Measurements from ENCODE around the gene ZFYVE19.

DNA sequence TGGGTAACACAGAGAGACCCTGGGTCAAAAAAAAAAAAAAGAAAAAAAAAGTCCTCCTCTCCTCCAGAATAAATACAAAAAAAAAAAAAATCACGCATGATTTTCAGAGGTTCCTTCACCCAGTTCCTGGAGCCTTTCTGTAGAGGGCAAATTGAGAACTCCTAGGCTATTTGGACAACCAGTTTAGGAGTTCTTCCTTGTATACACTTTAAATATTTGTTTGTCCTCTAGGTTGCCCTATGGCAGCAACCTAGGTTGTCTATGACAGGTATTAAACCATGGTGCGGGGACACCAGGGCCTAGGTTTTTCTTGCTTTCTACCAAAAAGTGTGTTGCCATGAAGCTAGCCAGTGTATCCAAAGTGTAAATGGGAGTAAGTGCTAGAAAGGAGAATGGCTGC, 3.8 kb upstream of the ZFYVE19 start:
- TF ChIP-seq, protein P1, sequence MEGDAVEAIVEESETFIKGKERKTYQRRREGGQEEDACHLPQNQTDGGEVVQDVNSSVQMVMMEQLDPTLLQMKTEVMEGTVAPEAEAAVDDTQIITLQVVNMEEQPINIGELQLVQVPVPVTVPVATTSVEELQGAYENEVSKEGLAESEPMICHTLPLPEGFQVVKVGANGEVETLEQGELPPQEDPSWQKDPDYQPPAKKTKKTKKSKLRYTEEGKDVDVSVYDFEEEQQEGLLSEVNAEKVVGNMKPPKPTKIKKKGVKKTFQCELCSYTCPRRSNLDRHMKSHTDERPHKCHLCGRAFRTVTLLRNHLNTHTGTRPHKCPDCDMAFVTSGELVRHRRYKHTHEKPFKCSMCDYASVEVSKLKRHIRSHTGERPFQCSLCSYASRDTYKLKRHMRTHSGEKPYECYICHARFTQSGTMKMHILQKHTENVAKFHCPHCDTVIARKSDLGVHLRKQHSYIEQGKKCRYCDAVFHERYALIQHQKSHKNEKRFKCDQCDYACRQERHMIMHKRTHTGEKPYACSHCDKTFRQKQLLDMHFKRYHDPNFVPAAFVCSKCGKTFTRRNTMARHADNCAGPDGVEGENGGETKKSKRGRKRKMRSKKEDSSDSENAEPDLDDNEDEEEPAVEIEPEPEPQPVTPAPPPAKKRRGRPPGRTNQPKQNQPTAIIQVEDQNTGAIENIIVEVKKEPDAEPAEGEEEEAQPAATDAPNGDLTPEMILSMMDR (conservative IDR thresholded peaks at IDR 0.05; ENCODE audit: low read length): no peak
- TF ChIP-seq EZH2phosphoT487 (IDR thresholded peaks at IDR 0.05; ENCODE audit: borderline replicate concordance): no peak

Data from Loucy (cell line).